ENCODE data around the gene BCL11A.

BCL11A gene

DNA sequence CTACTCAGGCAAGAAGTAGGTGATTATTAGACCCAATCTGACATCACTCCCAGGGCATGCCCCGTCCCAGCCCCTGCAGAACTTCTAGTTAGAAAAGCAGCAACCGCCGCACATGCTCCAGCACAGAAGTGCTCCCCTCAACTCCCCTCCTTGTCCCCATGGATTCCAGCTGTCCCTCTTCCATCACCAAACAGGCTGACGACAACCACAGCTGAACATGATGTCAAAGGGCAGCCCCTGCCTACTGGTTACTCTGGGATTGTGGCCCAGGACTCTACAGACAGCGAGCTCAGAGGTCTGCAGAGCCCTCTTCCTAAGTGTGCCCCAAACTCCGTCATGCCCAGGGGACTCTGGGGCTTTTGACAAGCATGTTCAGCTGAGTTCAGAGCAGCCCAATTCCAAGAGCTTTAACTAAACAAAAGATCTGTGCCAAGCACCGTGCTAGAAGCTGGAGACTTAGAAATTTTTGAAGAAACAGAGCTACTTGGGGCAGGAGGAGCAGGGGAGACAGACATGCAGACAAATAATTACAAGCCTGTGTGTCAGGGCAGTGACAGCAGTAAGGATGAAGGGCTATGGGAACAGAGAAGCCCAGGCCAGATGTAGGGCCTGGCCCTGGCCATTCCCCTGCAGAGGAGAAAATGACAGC is 148.1 kb downstream of the BCL11A start:
- Histone ChIP-seq H3K27me3 (ENCODE audit: low read length) (no peaks in the 10 kb centered on the region), H3K36me3 (ENCODE audit: low read length) (no peaks in the 10 kb centered on the region), H2AFZ (ENCODE audit: low read depth, low read length, severe bottlenecking) (no peak overlapping the region), H3K9ac (ENCODE audit: low read length) (no peak overlapping the region), H3K79me2 (ENCODE audit: insufficient read depth, low read length) (no peaks in the 10 kb centered on the region), H3K9me3 (ENCODE audit: insufficient read depth, low read length) (no peaks in the 10 kb centered on the region), H4K20me1 (ENCODE audit: low read depth, low read length) (no peaks in the 10 kb centered on the region), H3K4me2 (ENCODE audit: low read depth, low read length, poor library complexity, severe bottlenecking) (no peak overlapping the region), H3K27ac (ENCODE audit: low read depth, low read length) (no peak overlapping the region), H3F3A (ENCODE audit: insufficient read depth) (no peaks in the 10 kb centered on the region), H3K9me2 (replicated peaks; ENCODE audit: insufficient read depth, low read length) (no peaks in the 10 kb centered on the region), H3K4me3 (ENCODE audit: insufficient read depth, low read length, poor library complexity, severe bottlenecking) (no peak overlapping the region)
- TF ChIP-seq EZH2phosphoT487 (conservative IDR thresholded peaks at IDR 0.05; ENCODE audit: low read length) = no peak
- TF ChIP-seq CTCF (IDR thresholded peaks at IDR 0.05; ENCODE audit: insufficient read depth, low read length, poor library complexity, severe bottlenecking) = no peak

All from SU-DHL-6 (cell line).